ENCODE measurements around the gene TMPRSS6.

DNA sequence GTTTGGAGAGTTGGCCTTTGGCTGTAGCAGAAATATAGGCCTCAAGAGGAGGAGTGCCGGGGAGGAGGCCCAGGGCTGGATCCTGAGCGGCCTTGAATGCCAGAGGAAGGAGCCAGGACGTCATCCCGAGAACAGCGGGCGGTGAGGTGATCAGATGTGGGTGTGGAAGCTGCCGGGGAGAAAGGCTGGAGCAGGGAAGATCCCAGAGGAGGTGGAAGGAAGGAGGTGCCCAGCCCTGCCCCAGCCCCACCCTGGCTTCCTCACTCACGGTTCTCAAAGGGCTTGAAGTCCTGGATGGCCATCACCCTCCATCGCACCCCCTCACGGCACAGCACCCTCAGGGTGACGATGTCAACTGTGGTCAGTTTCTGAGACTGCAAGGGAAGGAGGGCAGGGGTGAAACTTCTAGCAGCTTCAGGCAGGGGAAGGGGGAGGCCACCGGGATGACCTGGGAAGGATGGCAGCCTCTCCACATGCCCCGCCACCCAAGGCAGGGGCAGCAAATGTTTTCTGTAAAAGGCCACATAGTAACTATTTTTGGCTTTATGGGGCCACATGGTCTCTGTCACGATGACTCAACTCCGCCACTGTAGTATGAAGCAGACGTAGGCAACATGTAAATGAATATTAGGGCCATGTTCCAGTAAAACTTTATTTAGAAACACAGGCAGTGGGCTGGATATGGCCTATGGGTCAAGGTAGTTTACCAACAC lies 29.5 kb upstream of the TMPRSS6 start:
- TF ChIP-seq, protein P1, sequence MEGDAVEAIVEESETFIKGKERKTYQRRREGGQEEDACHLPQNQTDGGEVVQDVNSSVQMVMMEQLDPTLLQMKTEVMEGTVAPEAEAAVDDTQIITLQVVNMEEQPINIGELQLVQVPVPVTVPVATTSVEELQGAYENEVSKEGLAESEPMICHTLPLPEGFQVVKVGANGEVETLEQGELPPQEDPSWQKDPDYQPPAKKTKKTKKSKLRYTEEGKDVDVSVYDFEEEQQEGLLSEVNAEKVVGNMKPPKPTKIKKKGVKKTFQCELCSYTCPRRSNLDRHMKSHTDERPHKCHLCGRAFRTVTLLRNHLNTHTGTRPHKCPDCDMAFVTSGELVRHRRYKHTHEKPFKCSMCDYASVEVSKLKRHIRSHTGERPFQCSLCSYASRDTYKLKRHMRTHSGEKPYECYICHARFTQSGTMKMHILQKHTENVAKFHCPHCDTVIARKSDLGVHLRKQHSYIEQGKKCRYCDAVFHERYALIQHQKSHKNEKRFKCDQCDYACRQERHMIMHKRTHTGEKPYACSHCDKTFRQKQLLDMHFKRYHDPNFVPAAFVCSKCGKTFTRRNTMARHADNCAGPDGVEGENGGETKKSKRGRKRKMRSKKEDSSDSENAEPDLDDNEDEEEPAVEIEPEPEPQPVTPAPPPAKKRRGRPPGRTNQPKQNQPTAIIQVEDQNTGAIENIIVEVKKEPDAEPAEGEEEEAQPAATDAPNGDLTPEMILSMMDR (IDR thresholded peaks at IDR 0.05): no peak
- no peak for TF ChIP-seq POLR2A (IDR thresholded peaks at IDR 0.05)

All from esophagus squamous epithelium (tissue), 4 donors.